ENCODE data around the gene CDH20.

The CDH20 gene

GRCh38 chr18:61556862-61557261 is 223.6 kb downstream of the CDH20 start:
- H3K4me3 ChIP-seq (ENCODE audit: low read depth, low read length): no peak overlapping the region
- DNase-seq (ENCODE audit: low read depth): no peak
- TF ChIP-seq POLR2A (IDR thresholded peaks at IDR 0.05; ENCODE audit: extremely low read depth, insufficient read length): no peak
- no peak for TF ChIP-seq CTCF (IDR thresholded peaks at IDR 0.05; ENCODE audit: low read depth, low read length)
- TF ChIP-seq MYC (IDR thresholded peaks at IDR 0.05; ENCODE audit: low read depth, low read length): no peak
- TF ChIP-seq MAX (IDR thresholded peaks at IDR 0.05; ENCODE audit: low read depth, low read length): no peak

- no peak for TF ChIP-seq MAX (IDR thresholded peaks at IDR 0.05; ENCODE audit: low read depth, low read length)
- TF ChIP-seq POLR2A (IDR thresholded peaks at IDR 0.05; ENCODE audit: extremely low read depth, insufficient read length): no peak
- TF ChIP-seq CTCF (IDR thresholded peaks at IDR 0.05; ENCODE audit: low read depth, low read length): no peak
- no peak for TF ChIP-seq MYC (IDR thresholded peaks at IDR 0.05; ENCODE audit: low read depth, low read length)
- no peak for DNase-seq (ENCODE audit: low read depth)
- H3K4me3 ChIP-seq (ENCODE audit: low read depth, low read length): no peak overlapping the region
Measured at GRCh38 chr18:61569176-61569892, 236.1 kb downstream of the CDH20 start.

GRCh38 chr18:61570070-61570469 is 236.8 kb downstream of the CDH20 start:
- H3K4me3 ChIP-seq (ENCODE audit: low read depth, low read length): no peak overlapping the region
- TF ChIP-seq MYC (IDR thresholded peaks at IDR 0.05; ENCODE audit: low read depth, low read length) (no peak), MAX (IDR thresholded peaks at IDR 0.05; ENCODE audit: low read depth, low read length) (no peak), POLR2A (IDR thresholded peaks at IDR 0.05; ENCODE audit: extremely low read depth, insufficient read length) (no peak), CTCF (IDR thresholded peaks at IDR 0.05; ENCODE audit: low read depth, low read length) (no peak)
- no peak for DNase-seq (ENCODE audit: low read depth)

GRCh38 chr18:61572084-61572655 is 238.9 kb downstream of the CDH20 start:
- H3K4me3 ChIP-seq (ENCODE audit: low read depth, low read length): no peak overlapping the region
- no peak for DNase-seq (ENCODE audit: low read depth)
- TF ChIP-seq POLR2A (IDR thresholded peaks at IDR 0.05; ENCODE audit: extremely low read depth, insufficient read length) (no peak), CTCF (IDR thresholded peaks at IDR 0.05; ENCODE audit: low read depth, low read length) (no peak), MAX (IDR thresholded peaks at IDR 0.05; ENCODE audit: low read depth, low read length) (no peak), MYC (IDR thresholded peaks at IDR 0.05; ENCODE audit: low read depth, low read length) (no peak)

- H3K4me3 ChIP-seq (ENCODE audit: low read depth, low read length): no peak overlapping the region
Measured at GRCh38 chr18:61572871-61573270, 239.6 kb downstream of the CDH20 start.

GRCh38 chr18:61574665-61575064 is 241.4 kb downstream of the CDH20 start:
- TF ChIP-seq MAX (IDR thresholded peaks at IDR 0.05; ENCODE audit: low read depth, low read length) (no peak), MYC (IDR thresholded peaks at IDR 0.05; ENCODE audit: low read depth, low read length) (no peak), CTCF (IDR thresholded peaks at IDR 0.05; ENCODE audit: low read depth, low read length) (no peak), POLR2A (IDR thresholded peaks at IDR 0.05; ENCODE audit: extremely low read depth, insufficient read length) (no peak)
- DNase-seq (ENCODE audit: low read depth): no peak
- H3K4me3 ChIP-seq (ENCODE audit: low read depth, low read length): no peak overlapping the region

More at GRCh38 chr18:61572871-61573270, 239.6 kb downstream of the CDH20 start:
- no peak for DNase-seq (ENCODE audit: low read depth)
- no peak for TF ChIP-seq MYC (IDR thresholded peaks at IDR 0.05; ENCODE audit: low read depth, low read length)
